Karpas-422 (cell line): Measurements from ENCODE around the gene ATF7. TPM values are rescaled to one million over a fixed set of nuclear protein-coding genes. Genes with fewer than 3 reads are reported as not detected.

Experiments
- DNase-seq: peaks from one replicate; pipeline ENCODE4 v3.0.0-alpha.2; 2015
- H2AFZ ChIP-seq: fragments of 200-600 bp; sonication (generic); 2 replicates; pipeline ENCODE4 v1.6.1; 2014; ENCODE audit warnings: antibody characterized with exemption, low read length, mixed read lengths
- H3K27ac ChIP-seq: fragments of 200-600 bp; sonication (generic); 2 replicates; pipeline ENCODE4 v1.5.1; 2014; ENCODE audit warnings: mild to moderate bottlenecking, low read length, moderate library complexity
- H3K27me3 ChIP-seq: fragments of 200-600 bp; sonication (generic); 2 replicates; pipeline ENCODE4 v1.6.1; 2014; ENCODE audit warnings: low read length, mixed read lengths
- H3K36me3 ChIP-seq: fragments of 200-600 bp; sonication (generic); 2 replicates; pipeline ENCODE4 v1.6.1; 2014; ENCODE audit warnings: low read length, mixed read lengths; ENCODE audit not compliant: insufficient read depth
- H3K4me1 ChIP-seq: fragments of 200-600 bp; sonication (generic); 2 replicates; pipeline ENCODE4 v1.6.1; 2014; ENCODE audit warnings: mild to moderate bottlenecking, low read length, mixed read lengths
- H3K4me2 ChIP-seq: fragments of 200-600 bp; sonication (generic); 2 replicates; pipeline ENCODE4 v1.6.1; 2014; ENCODE audit warnings: low read length, low read depth, mild to moderate bottlenecking; ENCODE audit not compliant: poor library complexity, severe bottlenecking
- H3K4me3 ChIP-seq: fragments of 200-600 bp; sonication (generic); 2 replicates; pipeline ENCODE4 v1.5.1; 2014; ENCODE audit warnings: mild to moderate bottlenecking, antibody characterized with exemption, low read length, mixed read lengths
- H3K79me2 ChIP-seq: fragments of 200-600 bp; sonication (generic); 2 replicates; pipeline ENCODE4 v1.6.1; 2014; ENCODE audit warnings: mild to moderate bottlenecking, low read length, mixed read lengths
- H3K9ac ChIP-seq: fragments of 200-600 bp; sonication (generic); 2 replicates; pipeline ENCODE4 v1.6.0; 2014; ENCODE audit warnings: low read length
- H3K9me2 ChIP-seq: fragments of 200-600 bp; sonication (generic), shearing (Covaris generic); replicated peaks from 2 replicates; pipeline ENCODE4 v1.6.0; 2014; ENCODE audit warnings: mild to moderate bottlenecking, low read length, moderate library complexity; ENCODE audit not compliant: insufficient read depth
- H3K9me3 ChIP-seq: fragments of 300-700, 200-600 bp; sonication (generic); 2 replicates; pipeline ENCODE4 v1.6.1; 2014; ENCODE audit warnings: low read length, mixed read lengths
- H4K20me1 ChIP-seq: fragments of 200-600 bp; sonication (generic); 2 replicates; pipeline ENCODE4 v1.6.1; 2014; ENCODE audit warnings: mild to moderate bottlenecking, antibody characterized with exemption, low read length, low read depth; ENCODE audit not compliant: insufficient read depth
- total RNA-seq: library from RNA; depleted of rRNA; stranded (reverse); fragments of >200 nt; shearing (Covaris generic); gene quantifications from 2 replicates; pipeline ENCODE4 v1.2.3, GENCODE V29; 2014; ENCODE audit warnings: low replicate concordance

Gene ATF7
- total RNA-seq, 1 experiment from 2014 or later, result 28.9 TPM

DNA sequence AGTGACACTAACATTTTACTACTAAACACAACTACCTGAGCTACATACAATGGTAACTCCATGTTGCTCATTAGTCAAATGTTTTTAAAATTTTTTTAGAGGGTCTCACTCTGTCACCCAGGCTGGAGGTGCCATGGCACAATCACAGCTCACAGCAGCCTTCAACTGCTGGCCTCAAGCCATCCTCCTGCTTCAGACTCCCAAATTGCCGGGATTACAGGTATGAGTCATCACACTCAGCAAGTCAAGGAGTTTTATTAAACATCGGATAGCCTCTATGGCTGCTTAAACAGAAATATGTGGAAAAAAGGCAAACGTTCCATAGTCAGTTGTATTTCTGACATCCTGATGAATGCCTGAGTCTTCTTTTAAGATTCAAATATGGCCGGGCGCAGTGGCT lies 107.8 kb downstream of the ATF7 start:
- Histone ChIP-seq H3K79me2 (no peaks in the 10 kb centered on the region), H3K27me3 (no peaks in the 10 kb centered on the region), H3K9me3 (no peaks in the 10 kb centered on the region), H3K4me1 (no peaks in the 10 kb centered on the region), H4K20me1 (no peaks in the 10 kb centered on the region), H3K4me3 (no peak overlapping the region), H3K9ac (no peak overlapping the region), H3K27ac (no peak overlapping the region), H3K9me2 (no peaks in the 10 kb centered on the region), H3K4me2 (no peak overlapping the region), H2AFZ (no peak overlapping the region), H3K36me3 (peaks cover 35% of the 10 kb centered on the region)
- no peak for DNase-seq

- Histone ChIP-seq H3K4me1 (no peaks in the 10 kb centered on the region), H3K79me2 (no peaks in the 10 kb centered on the region), H3K36me3 (peaks cover 33% of the 10 kb centered on the region), H3K27me3 (no peaks in the 10 kb centered on the region), H4K20me1 (no peaks in the 10 kb centered on the region), H3K4me3 (no peak overlapping the region), H3K27ac (no peak overlapping the region), H3K4me2 (no peak overlapping the region), H3K9me2 (no peaks in the 10 kb centered on the region), H3K9me3 (no peaks in the 10 kb centered on the region), H3K9ac (no peak overlapping the region), H2AFZ (no peak overlapping the region)
- DNase-seq, result no peak
Measured at GRCh38 chr12:53516758-53517455, 109.3 kb downstream of the ATF7 start.

DNA sequence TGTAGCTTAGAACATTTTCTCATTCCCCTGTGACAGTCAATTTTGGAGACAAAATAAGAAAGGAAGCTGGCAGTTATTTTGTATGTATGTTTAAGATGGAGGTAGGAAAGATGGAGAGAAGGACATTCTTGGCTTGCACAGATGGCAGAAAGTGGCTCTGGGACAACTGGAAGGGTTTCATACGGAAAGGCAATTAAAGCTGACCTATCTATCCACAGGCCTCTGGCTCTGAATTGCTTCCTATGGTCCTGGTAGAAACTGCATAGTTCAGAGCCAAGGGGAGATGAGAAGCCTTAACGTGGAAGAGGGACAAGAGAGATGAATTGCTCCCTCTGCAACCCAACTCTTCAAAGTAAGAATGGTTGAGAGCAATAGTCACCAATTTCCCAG lies 110.9 kb downstream of the ATF7 start:
- Histone ChIP-seq H3K79me2 (no peaks in the 10 kb centered on the region), H3K4me2 (no peak overlapping the region), H3K27ac (no peak overlapping the region), H3K4me3 (no peak overlapping the region), H3K9me2 (no peaks in the 10 kb centered on the region), H2AFZ (no peak overlapping the region), H3K9me3 (no peaks in the 10 kb centered on the region), H3K9ac (no peak overlapping the region), H3K27me3 (no peaks in the 10 kb centered on the region), H3K4me1 (no peaks in the 10 kb centered on the region), H3K36me3 (peaks cover 25% of the 10 kb centered on the region), H4K20me1 (no peaks in the 10 kb centered on the region)
- no peak for DNase-seq

DNA sequence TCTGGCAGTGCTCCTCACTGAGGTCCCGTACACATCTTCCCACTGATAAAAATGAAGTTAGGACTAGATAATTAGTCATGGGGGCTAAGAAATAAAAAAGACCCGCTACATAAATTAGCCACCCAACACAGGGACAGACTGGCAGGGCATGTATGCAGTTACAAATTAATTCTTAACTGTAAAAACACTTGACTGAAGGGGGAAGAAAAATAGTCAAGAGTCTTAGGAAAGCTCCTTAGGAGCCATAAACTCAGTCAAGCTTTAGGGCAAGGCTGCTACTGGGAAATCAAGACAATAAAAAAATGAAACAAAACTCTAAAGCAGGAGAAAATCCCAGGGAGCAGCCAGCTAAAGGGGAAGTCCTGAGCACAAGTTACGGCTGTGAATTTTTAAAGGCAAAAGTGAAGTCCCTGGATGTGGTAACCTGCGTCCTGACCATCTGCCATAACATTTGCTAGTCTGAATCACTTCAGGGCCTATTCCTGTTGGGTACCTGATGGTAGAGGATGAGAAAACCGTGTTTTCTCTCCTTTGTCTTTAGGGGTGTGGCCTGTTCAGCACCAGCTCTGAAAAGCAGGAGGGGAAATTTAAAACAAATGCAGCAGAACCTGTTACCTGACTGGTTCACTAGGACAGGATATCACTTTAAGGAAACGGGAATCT lies 111.4 kb downstream of the ATF7 start:
- Histone ChIP-seq H3K4me1 (no peaks in the 10 kb centered on the region), H3K4me3 (no peak overlapping the region), H3K9ac (no peak overlapping the region), H3K27me3 (no peaks in the 10 kb centered on the region), H3K9me2 (no peaks in the 10 kb centered on the region), H3K4me2 (no peak overlapping the region), H3K79me2 (no peaks in the 10 kb centered on the region), H3K36me3 (peaks cover 21% of the 10 kb centered on the region), H3K27ac (no peak overlapping the region), H3K9me3 (no peaks in the 10 kb centered on the region), H4K20me1 (no peaks in the 10 kb centered on the region), H2AFZ (no peak overlapping the region)
- DNase-seq, result no peak

GRCh38 chr12:53513712-53514410 lies 112.3 kb downstream of the ATF7 start:
- Histone ChIP-seq H3K36me3 (peaks cover 21% of the 10 kb centered on the region), H3K9ac (no peak overlapping the region), H3K4me3 (no peak overlapping the region), H3K9me2 (no peaks in the 10 kb centered on the region), H3K9me3 (no peaks in the 10 kb centered on the region), H3K4me2 (no peak overlapping the region), H4K20me1 (no peaks in the 10 kb centered on the region; the same call in 1 of the 2 replicates), H3K27ac (no peak overlapping the region), H3K27me3 (no peaks in the 10 kb centered on the region), H3K79me2 (no peaks in the 10 kb centered on the region), H3K4me1 (peaks cover 3% of the 10 kb centered on the region), H2AFZ (no peak overlapping the region)
- DNase-seq, result no peak

- H3K27ac ChIP-seq, result no peak overlapping the region
- no peak overlapping the region for H3K4me3 ChIP-seq
- peaks cover 8% of the 10 kb centered on the region for H3K4me1 ChIP-seq
- H3K79me2 ChIP-seq, result no peaks in the 10 kb centered on the region
- DNase-seq, result no peak
- no peak overlapping the region for H3K4me2 ChIP-seq
- no peaks in the 10 kb centered on the region for H3K9me3 ChIP-seq
- no peak overlapping the region for H2AFZ ChIP-seq
- H3K27me3 ChIP-seq, result no peaks in the 10 kb centered on the region
- no peak overlapping the region for H3K9ac ChIP-seq
- H3K9me2 ChIP-seq, result no peaks in the 10 kb centered on the region
- H4K20me1 ChIP-seq, result no peaks in the 10 kb centered on the region; the same call in 1 of the 2 replicates
- peaks cover 25% of the 10 kb centered on the region for H3K36me3 ChIP-seq
Measured at GRCh38 chr12:53510181-53510812, 115.9 kb downstream of the ATF7 start.

DNA sequence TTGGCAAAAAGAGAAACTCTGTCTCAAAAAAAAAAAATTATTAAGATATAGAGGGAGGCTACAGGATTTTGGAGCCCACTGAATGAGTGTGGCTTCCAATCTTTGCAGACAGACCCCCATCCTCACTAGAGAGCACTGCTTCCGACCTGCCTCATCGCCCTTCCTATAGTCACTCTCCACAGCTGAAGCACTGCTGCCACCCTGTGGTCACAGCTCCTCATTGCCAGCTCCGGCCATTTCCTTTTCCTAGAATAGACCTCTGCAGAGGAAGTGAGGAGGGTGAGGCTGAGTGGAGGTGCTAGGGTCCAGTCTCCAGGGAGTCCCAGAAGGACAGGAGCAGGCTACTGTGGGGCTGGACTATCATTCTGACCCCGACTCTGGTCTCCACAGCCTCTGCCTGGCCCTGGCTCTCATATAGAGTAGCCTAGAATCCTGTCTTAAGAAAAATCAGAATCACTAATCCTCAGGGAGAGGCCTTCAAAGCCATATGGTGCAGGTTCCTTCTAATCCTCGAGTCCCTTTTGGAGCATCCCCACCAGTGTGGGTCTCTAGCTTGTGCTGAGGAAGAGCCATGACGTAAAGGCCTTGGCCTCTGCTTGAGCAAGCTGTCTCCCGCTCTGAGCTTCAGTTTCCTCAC lies 117.5 kb downstream of the ATF7 start:
- peak; percentile 94 for DNase-seq
- Histone ChIP-seq H3K9ac (no peak overlapping the region), H3K9me3 (no peaks in the 10 kb centered on the region), H4K20me1 (no peaks in the 10 kb centered on the region; the same call in 1 of the 2 replicates), H3K9me2 (no peaks in the 10 kb centered on the region), H2AFZ (no peak overlapping the region), H3K4me3 (no peak overlapping the region), H3K4me2 (no peak overlapping the region), H3K36me3 (peaks cover 16% of the 10 kb centered on the region; the same call in 1 of the 2 replicates), H3K27ac (no peak overlapping the region), H3K27me3 (no peaks in the 10 kb centered on the region), H3K4me1 (peaks cover 8% of the 10 kb centered on the region), H3K79me2 (peaks cover 4% of the 10 kb centered on the region; the same call in 1 of the 2 replicates)

- H3K36me3 ChIP-seq, result peaks cover 10% of the 10 kb centered on the region; the same call in 1 of the 2 replicates
- H3K9ac ChIP-seq, result no peak overlapping the region
- H3K4me2 ChIP-seq, result no peak overlapping the region
- no peaks in the 10 kb centered on the region for H3K9me3 ChIP-seq
- no peak overlapping the region for H3K27ac ChIP-seq
- H3K79me2 ChIP-seq, result peaks cover 14% of the 10 kb centered on the region
- no peak overlapping the region for H3K4me3 ChIP-seq
- H3K27me3 ChIP-seq, result no peaks in the 10 kb centered on the region
- H2AFZ ChIP-seq, result no peak overlapping the region
- no peak for DNase-seq
- H3K4me1 ChIP-seq, result peaks cover 19% of the 10 kb centered on the region
- H4K20me1 ChIP-seq, result no peaks in the 10 kb centered on the region; the same call in 1 of the 2 replicates
- H3K9me2 ChIP-seq, result no peaks in the 10 kb centered on the region
Measured at GRCh38 chr12:53507603-53507885, 118.6 kb downstream of the ATF7 start.
